Body of pancreas (tissue), 4 donors: ENCODE results near the gene DGKD.

Experiments
- CTCF ChIP-seq, 7 experiments: fragments of 450-650 bp in 4 of 7; fragments of 200-600 bp in 3 of 7; sonication (generic) in 3 of 7; IDR thresholded peaks; one replicate each; pipeline ENCODE4 v1.5.1; 2016 to 2019; ENCODE audit warnings: antibody characterized with exemption in 7 of 7
- POLR2A ChIP-seq, 3 donors: fragments of 450-650 bp; IDR thresholded peaks; one replicate each; pipeline ENCODE4 v1.6.1; 2016; ENCODE audit warnings: antibody characterized with exemption in 3 of 3, mild to moderate bottlenecking in 2 of 3

GRCh38 chr2:233489666-233490065 lies 135.4 kb downstream of the DGKD start:
- TF ChIP-seq CTCF (IDR thresholded peaks at IDR 0.05) (no peak), POLR2A (IDR thresholded peaks at IDR 0.05) (no peak)
